Femur (tissue), 1 donor: ENCODE measurements around the gene DIPK1A.
A peak's percentile ranks its signal among the peaks of the same experiment; 100 is the strongest.

Experiments used
- DNase-seq: peaks from one replicate; pipeline ENCODE4 v3.0.0-alpha.2; 2017

Gene DIPK1A

GRCh38 chr1:92949937-92950817, 11.1 kb downstream of the DIPK1A start:
- no peak for DNase-seq

- DNase-seq, result no peak
Observed at GRCh38 chr1:92948071-92948470, 13.2 kb downstream of the DIPK1A start.

DNA sequence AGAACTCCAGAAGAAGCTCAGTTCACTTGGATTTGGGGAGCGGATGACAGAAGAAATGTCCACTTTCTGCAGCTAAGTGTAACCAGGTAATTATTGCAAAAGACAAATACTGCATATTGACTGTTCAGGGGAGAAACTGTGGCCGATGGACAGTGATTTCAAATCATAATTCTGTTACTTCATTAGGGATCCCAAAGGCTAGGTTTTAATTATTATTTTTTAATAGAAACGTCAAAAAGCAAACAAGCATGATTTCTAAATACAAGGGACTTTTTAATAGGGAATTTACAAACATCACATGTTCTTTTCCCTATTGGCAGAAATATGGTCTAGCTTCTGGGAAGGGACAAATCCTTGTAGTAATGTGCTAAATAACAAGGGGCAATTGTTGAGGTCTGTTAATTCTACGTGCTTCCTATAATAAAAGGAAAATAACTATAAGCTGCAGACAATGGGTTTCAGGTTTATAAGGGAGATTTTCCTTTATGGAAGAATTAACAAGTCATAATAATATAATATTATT, 15.5 kb downstream of the DIPK1A start:
- DNase-seq, result no peak

DNA sequence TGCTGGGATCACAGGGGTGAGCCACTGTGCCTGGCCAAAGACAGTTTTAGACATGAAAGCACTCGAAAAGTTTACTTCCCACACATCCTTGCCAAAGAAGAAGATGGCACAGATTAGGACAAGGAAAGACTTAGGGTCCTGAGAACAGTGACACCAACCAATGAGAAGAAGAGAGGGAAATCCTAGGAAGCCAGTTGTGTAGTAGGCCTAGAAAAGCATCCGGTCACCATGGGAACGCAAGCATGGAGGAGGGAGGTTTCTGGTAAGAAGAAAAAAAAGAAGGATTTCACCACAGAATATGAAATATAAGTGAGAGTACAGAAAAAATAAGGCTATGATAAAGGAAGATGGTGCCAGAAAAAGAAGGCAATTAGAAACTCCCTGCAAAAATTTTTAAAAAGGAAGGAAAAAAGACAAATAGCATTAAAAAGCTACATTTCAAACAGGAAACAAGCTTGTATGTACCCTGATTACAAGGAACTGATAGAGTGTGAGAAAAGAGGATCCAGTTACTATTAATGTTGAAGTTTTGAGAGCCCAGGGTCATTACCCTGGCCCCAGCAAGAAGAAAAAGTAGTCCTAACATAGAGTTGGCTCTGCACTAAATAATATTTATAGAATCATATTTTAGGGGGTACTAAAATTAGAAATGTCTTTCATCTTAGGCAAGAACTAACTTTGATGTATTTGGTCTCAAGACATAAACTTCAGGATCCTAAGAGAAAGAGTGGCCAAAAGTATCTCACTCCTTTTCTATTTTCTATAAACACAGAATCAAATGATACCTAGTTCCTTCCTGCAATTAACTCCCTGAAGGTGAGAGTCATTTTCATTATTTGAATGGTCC, 16.1 kb downstream of the DIPK1A start:
- no peak for DNase-seq

DNA sequence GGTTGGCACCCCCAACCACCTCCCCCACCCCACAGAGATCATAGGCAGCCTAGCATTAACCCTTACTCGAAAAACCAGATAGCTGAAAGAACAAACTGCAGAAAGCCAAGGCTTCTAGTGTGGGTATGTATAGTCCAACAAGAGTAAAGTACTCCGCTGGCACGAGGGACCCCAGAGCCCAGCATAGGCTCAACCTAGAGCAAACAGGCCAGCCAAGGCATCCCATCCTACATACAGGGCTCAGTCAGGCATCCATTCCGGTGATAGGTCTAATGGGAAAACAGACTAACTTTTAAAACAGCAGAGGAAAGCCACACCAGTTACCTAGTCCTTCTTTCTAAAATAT, 17.8 kb downstream of the DIPK1A start:
- DNase-seq, result no peak

DNA sequence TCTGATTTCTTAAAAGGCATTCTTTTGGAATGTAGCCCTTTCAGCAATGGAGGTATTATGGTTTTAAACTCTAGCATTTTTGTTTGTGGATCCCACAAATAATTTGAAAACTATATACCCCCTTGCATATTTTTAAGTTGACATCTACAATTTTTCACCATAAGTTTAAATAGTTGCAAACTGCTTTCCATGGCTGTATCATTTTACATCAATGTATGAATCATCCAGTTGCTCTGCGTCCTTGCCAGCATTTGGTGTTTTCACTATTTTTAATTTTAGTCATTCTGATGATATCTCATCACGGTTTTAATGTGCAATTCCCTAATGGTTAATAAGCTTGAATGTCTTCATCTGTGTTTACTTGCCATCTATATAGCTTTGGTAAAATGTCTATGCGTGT, 20.7 kb downstream of the DIPK1A start:
- DNase-seq, result no peak

DNA sequence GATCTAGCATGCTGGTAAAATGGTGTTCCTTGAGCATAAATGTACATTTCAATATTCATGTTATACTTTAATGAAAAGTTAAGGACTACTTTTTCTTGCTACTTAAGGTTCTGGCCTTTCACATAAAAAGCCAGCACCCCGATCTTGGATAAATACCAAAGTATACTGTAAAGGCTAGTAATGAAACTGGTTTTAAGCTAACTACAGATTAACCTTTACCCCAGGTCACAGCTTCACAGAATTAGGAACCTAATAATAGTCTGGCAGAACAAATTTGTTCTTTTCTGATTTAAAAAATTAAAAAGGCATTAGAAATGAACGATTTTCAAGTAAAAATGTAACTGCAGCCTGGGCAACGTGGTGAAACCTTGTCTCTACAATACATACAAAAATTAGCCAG, 23.5 kb downstream of the DIPK1A start:
- DNase-seq, result no peak

GRCh38 chr1:92936865-92937264, 24.4 kb downstream of the DIPK1A start:
- no peak for DNase-seq

DNA sequence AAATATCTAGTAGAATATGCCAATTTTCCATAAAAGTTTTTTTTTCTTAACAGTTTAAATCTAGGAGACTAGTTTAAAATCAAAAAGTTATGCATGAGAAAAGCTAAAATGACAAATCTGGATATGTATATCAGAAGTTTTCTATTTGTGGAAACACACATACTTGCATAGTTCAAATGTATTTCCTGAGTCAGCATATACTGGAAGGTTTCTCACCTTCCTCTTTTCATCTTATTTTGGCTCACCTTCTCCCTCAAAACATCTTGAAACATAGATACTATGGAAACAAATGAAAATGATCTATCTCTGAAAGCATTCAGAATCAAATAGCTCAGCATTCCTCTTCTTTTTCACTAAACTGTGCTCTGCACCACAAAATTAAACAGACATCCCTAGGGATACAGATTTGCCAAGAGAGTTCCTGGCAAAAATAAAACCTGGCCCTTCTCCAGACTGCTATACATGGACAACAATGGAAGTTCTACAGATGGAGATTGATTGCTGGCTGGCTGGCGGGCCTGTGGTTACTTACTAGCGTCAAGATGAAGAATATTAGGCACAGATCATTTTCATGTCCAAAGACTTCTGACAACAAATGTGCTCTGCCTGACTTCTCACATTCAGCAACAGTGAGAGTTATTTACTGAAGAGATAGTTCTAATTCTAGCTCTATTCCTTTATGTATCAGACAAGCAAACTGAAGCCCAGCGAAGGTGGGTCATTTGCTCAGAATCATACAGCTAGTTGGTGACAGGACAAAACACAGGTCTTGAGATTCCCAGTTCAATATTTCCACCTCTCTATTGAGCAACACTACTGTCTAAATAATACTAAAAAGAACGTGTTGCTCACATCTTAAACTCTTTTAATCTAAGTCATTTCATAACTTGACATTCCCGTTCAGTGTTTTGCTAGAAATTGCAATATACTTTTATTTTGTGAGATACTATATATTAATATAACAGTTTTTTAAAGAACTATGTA, 26.6 kb downstream of the DIPK1A start:
- DNase-seq, result peak; percentile 74

GRCh38 chr1:92933459-92933858, 27.8 kb downstream of the DIPK1A start:
- no peak for DNase-seq

GRCh38 chr1:92931691-92932090, 29.6 kb downstream of the DIPK1A start:
- no peak for DNase-seq

GRCh38 chr1:92929461-92929860, 31.8 kb downstream of the DIPK1A start:
- DNase-seq, result no peak

- DNase-seq, result no peak
Observed at GRCh38 chr1:92927870-92928269, 33.4 kb downstream of the DIPK1A start.

GRCh38 chr1:92926873-92927272, 34.4 kb downstream of the DIPK1A start:
- DNase-seq, result no peak

GRCh38 chr1:92924501-92924900, 36.8 kb downstream of the DIPK1A start:
- DNase-seq, result no peak

GRCh38 chr1:92923664-92924063, 37.6 kb downstream of the DIPK1A start:
- no peak for DNase-seq

DNA sequence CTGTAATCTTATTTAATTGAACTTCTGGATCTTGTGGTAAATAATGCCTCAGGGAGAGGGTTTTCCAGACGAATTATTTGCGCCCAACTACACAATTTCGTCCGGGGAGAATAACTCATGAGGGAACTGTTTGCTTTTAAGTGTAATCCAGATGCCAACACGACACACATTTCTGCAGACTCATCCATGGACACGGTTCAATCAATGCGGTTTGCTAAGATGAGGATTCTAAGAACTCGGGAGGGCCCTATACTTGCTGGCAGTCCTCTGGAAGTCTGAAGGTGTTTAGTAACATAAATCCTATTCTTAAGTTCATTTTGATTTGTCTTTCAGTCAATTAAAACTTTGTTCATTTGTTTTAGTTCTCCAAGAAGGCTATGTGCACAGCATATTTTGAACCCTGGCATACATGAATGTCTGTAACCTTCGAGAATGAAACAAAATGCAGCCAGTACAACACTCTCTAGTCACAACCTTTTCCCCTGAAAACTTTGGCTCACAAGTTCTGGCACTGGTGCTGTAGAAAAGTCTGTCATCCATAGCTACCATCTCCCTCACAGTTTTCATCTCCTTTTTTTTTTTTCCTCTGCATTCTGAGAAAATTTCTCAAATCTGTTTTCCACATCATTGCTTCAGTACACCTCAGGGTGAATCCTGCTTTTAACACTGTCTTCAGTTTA, 38.8 kb downstream of the DIPK1A start:
- DNase-seq, result no peak

GRCh38 chr1:92921031-92922023, 39.9 kb downstream of the DIPK1A start:
- no peak for DNase-seq

- no peak for DNase-seq
Observed at GRCh38 chr1:92916899-92917298, 44.4 kb downstream of the DIPK1A start.

DNA sequence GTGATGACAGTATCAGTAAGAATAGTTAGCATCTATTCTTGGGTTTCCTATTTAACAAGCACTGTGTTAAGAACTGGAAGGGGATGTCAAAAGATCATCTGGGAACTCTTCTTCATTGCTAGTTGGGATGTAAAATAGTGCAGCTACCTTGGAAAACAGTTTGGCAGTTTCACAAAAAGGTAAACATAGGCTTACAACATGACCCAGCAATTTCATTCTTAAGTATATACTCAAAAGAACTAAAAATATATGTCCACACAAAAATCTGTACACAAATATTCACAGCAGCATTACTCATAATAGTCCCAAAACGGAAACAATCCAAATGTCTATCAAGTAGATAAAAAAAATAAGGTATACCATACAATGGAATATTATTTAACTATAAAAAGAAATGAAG, 45.7 kb downstream of the DIPK1A start:
- no peak for DNase-seq
